GM13977 (cell line): ENCODE data around the gene FIBIN.

ENCODE experiments used
- DNase-seq: peaks from one replicate; pipeline ENCODE4 v3.0.0; 2012; ENCODE audit warnings: low spot score
- in situ Hi-C: fragments of 300-500 bp; cut with MboI; formaldehyde crosslinking; loops from one replicate; pipeline ENCODE4 v1.12.0; 2022; ENCODE audit warnings: low sequenced_read_pairs, low pct_unique_long_range_greater_than_20kb, mixed read lengths, inconsistent platforms; ENCODE audit not compliant: unreplicated experiment
- TF ChIP-seq, protein P1 (sequence below): IDR thresholded peaks from 2 replicates; pipeline ENCODE4 v1.5.1; 2012; ENCODE audit warnings: mild to moderate bottlenecking, control low read depth; ENCODE audit not compliant: insufficient read depth; ENCODE audit errors: extremely low read depth, missing control alignments

Gene FIBIN

DNA sequence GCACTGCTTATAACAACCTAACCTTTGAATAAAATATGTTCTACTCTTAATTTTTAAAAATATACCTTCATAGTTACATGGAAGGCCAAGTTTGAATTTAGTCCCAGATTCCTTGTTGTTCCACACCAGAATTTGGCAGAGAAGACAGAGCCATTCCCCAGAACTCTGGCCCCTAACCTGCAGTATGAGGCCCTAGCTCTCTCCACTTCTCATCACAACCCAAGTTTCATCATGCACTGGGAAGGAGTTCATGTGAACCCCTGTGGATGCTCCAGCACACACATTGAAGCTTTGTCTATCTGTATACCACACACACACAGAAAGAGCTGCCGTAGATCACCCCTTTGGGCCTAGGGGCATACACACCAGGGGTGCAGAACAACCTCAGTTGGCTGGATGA lies 36.1 kb downstream of the FIBIN start:
- no peak for DNase-seq
- in situ Hi-C loops = no loop called here
- TF ChIP-seq, protein P1, sequence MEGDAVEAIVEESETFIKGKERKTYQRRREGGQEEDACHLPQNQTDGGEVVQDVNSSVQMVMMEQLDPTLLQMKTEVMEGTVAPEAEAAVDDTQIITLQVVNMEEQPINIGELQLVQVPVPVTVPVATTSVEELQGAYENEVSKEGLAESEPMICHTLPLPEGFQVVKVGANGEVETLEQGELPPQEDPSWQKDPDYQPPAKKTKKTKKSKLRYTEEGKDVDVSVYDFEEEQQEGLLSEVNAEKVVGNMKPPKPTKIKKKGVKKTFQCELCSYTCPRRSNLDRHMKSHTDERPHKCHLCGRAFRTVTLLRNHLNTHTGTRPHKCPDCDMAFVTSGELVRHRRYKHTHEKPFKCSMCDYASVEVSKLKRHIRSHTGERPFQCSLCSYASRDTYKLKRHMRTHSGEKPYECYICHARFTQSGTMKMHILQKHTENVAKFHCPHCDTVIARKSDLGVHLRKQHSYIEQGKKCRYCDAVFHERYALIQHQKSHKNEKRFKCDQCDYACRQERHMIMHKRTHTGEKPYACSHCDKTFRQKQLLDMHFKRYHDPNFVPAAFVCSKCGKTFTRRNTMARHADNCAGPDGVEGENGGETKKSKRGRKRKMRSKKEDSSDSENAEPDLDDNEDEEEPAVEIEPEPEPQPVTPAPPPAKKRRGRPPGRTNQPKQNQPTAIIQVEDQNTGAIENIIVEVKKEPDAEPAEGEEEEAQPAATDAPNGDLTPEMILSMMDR = no peak

GRCh38 chr11:27031754-27032153 lies 37.8 kb downstream of the FIBIN start:
- TF ChIP-seq, protein P1 = no peak
- in situ Hi-C loops = no loop called here
- DNase-seq = no peak

GRCh38 chr11:27039873-27040272 lies 46.0 kb downstream of the FIBIN start:
- no peak for DNase-seq
- TF ChIP-seq, protein P1 = no peak
- in situ Hi-C loops = no loop called here

DNA sequence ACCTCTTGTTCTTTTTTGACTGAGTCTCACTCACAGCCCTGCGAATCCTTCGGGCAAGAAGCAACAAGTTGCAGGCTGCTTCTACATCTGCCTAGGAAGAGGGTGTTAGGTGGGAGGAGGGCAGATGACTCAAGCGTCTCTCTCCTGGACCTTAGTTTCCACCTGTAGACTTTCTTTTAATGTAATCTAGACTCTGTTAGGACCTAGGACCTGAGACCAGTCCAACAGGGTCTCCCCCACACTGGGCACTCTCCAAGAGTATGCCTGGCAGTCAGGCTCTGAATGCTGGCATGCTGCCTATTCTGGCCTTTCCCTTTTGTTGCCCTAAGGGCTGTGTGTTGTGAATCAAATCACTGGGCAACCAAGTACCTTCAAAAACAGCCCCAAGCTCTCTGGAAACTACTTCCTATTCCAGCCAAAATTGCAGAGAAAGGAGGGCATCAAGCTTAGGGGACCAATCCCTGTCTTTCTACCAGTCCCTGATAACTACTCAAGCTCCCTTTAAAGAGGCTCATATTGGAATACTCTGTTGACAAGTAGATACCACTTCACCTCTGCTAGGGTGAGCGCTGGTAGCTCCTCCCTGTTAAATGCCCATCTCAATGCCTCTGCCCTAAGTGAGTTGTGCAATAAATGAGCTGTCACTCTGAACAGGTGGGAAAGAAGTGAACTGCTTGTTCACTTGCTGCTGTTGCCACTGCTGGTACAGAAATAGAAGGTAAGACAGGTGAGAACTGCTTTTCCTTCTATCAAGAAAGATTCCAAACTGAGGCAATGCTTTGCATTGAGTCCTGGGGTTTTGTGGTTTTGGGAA lies 46.6 kb downstream of the FIBIN start, which contains the start of gene BBOX1:
TSS of gene BBOX1 (plus strand) at position 514 of the 814 bp plus-strand sequence. CDS start 14,616 bp downstream, outside the sequence.
- in situ Hi-C loops = no loop called here
- TF ChIP-seq, protein P1 = no peak
- DNase-seq = no peak

DNA sequence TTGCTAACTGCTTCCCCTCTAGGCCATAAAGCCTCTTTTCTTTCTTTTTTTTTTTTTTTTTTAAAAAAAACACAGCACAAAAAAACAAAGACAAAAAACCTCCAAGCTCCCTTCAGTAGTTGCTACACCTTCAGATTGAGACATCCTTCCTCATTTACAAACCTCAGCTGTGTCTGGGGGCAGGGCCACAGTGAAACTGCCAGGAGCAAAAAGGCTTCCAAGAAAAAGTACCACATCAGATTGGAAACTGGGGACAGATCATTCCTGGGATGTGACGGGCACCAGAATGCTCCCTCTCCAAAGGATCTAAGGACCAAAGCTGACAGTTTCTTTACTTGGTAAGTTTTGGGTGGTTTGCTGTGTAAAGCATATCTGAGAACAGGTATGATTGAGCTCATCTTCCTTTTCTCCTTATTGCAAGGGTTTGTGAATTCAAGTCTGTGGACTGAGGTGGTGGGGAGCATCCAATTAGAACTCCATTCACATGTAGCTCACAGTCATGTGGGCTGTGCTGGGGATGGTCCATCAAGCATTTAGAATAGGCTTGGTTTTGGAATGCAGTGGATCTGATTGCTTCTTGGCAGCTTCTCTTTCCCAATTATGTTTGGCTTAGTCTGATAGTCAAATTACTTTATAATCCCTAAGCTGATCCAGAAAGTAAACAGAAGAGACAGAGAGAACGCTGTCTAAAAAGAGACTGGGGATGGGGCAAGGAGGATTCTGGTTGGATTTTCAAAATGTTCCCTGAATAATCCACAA lies 47.4 kb downstream of the FIBIN start:
- DNase-seq = no peak
- in situ Hi-C loops = no loop called here
- TF ChIP-seq, protein P1 = no peak
